HCT116 (cell line): ENCODE data around the gene ZBTB7C.

Experiments
- ATF3 ChIP-seq: IDR thresholded peaks from 2 replicates; pipeline ENCODE4 v1.6.1; 2012
- CTCF ChIP-seq, 3 experiments: fragments of 200-600 bp in 1 of 3; sonication (generic) in 1 of 3; IDR thresholded peaks in 2 of 3; conservative IDR thresholded peaks in 1 of 3; 2 replicates each; pipeline ENCODE4 v1.5.1; 2012 to 2017; ENCODE audit warnings: low read depth in 2 of 3, low read length in 2 of 3, antibody characterized with exemption in 1 of 3, borderline replicate concordance in 1 of 3, control low read depth in 1 of 3, mild to moderate bottlenecking in 1 of 3, mixed read lengths in 1 of 3, mixed run types in 1 of 3, moderate library complexity in 1 of 3; ENCODE audit not compliant: insufficient read depth in 1 of 3
- EZH2 ChIP-seq: fragments of 200-600 bp; sonication (generic); IDR thresholded peaks from 2 replicates; pipeline ENCODE4 v1.6.1; 2017; ENCODE audit warnings: antibody characterized with exemption, mixed run types
- EZH2phosphoT487 ChIP-seq: fragments of 200-600 bp; IDR thresholded peaks from 2 replicates; pipeline ENCODE4 v1.6.1; 2018; ENCODE audit warnings: antibody characterized with exemption, borderline replicate concordance
- JUND ChIP-seq: IDR thresholded peaks from 2 replicates; pipeline ENCODE4 v1.6.1; 2012
- MAX ChIP-seq: IDR thresholded peaks from 2 replicates; pipeline ENCODE4 v1.6.1; 2012
- POLR2A ChIP-seq: IDR thresholded peaks from 2 replicates; pipeline ENCODE4 v1.7.0; 2011; ENCODE audit warnings: borderline replicate concordance; ENCODE audit not compliant: insufficient read depth, insufficient read length; ENCODE audit errors: extremely low read depth
- RAD21 ChIP-seq: IDR thresholded peaks from 2 replicates; pipeline ENCODE4 v1.6.1; 2012; ENCODE audit warnings: low read depth, mild to moderate bottlenecking
- REST ChIP-seq: IDR thresholded peaks from 2 replicates; pipeline ENCODE4 v1.6.1; 2012; ENCODE audit warnings: low read depth
- SIN3A ChIP-seq: IDR thresholded peaks from 2 replicates; pipeline ENCODE4 v1.6.1; 2012; ENCODE audit warnings: low read depth
- TCF7L2 ChIP-seq: IDR thresholded peaks from 2 replicates; pipeline ENCODE4 v1.7.0; 2011; ENCODE audit warnings: borderline replicate concordance, inconsistent platforms; ENCODE audit not compliant: insufficient read depth, insufficient read length; ENCODE audit errors: extremely low read depth
- YY1 ChIP-seq: IDR thresholded peaks from 2 replicates; pipeline ENCODE4 v1.6.1; 2011; ENCODE audit warnings: low read length, low read depth, moderate library complexity, mild to moderate bottlenecking; ENCODE audit not compliant: insufficient replicate concordance; ENCODE audit errors: extremely low read depth
- ZNF274 ChIP-seq: fragments of 200-500 bp; sonication (Bioruptor generic); IDR thresholded peaks from 2 replicates; pipeline ENCODE4 v1.6.1; 2014; ENCODE audit warnings: mild to moderate bottlenecking, low read depth, low read length, inconsistent platforms
- TF ChIP-seq, protein P1 (sequence below): IDR thresholded peaks from 2 replicates; pipeline ENCODE4 v1.6.1; 2011; ENCODE audit warnings: mild to moderate bottlenecking, low read length, moderate library complexity; ENCODE audit not compliant: insufficient replicate concordance; ENCODE audit errors: extremely low read depth

DNA sequence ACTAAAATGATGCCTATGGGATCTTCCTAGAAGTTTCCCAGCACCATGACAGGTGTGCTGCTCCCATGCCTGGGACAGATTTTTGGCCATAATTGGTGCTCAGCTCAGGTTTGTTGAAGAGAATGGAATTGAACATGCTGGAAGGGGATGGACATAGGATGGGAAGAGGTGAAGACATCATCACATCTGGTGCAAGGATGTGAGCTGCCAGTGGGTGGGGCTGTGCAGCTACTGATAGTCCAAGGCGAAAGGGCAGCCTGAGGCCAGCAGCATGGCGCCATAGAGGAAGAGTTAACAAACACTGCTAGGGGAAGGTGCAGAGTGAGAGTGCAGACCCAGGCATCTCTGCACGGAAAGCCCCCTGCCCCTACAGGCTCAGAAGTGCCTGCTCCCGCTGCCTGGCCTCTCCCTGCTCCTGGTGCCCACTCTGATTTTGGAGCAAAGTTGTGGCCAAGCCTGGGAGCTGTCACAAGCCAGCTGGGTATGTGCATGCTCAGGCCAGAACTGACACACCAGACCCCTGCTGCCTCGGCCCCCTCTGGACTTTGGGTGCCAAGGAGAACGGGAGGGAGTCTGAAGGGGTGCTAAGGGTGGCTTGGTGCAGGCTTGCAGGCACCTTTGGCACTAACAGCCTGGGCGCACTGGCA lies 178.6 kb downstream of the ZBTB7C start:
- TF ChIP-seq ATF3 (no peak), RAD21 (peak; percentile 86), MAX (no peak), EZH2phosphoT487 (no peak), POLR2A (no peak), CTCF (IDR thresholded peaks at IDR 0.05 in 2 of 3, conservative IDR thresholded peaks at IDR 0.05 in 1 of 3; ENCODE audit: borderline replicate concordance in 1 of 3, insufficient read depth in 1 of 3, low read depth in 2 of 3, low read length in 2 of 3) (peak; percentile 77 to 80 (median 78)), REST (no peak), TCF7L2 (no peak), YY1 (peak; percentile 74), JUND (no peak), EZH2 (no peak), ZNF274 (no peak), SIN3A (no peak)
- TF ChIP-seq, protein P1, sequence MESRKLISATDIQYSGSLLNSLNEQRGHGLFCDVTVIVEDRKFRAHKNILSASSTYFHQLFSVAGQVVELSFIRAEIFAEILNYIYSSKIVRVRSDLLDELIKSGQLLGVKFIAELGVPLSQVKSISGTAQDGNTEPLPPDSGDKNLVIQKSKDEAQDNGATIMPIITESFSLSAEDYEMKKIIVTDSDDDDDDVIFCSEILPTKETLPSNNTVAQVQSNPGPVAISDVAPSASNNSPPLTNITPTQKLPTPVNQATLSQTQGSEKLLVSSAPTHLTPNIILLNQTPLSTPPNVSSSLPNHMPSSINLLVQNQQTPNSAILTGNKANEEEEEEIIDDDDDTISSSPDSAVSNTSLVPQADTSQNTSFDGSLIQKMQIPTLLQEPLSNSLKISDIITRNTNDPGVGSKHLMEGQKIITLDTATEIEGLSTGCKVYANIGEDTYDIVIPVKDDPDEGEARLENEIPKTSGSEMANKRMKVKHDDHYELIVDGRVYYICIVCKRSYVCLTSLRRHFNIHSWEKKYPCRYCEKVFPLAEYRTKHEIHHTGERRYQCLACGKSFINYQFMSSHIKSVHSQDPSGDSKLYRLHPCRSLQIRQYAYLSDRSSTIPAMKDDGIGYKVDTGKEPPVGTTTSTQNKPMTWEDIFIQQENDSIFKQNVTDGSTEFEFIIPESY, result no peak
